Islet precursor cell (in vitro differentiated cells): Measurements from ENCODE around the gene TTBK2.
A peak's percentile ranks its signal among the peaks of the same experiment; 100 is the strongest.

Experiments
- DNase-seq: peaks from one replicate; pipeline ENCODE4 v3.0.0-alpha.2; 2018

TTBK2 gene

GRCh38 chr15:42724276-42724675, 196.3 kb downstream of the TTBK2 start:
- no peak for DNase-seq

DNA sequence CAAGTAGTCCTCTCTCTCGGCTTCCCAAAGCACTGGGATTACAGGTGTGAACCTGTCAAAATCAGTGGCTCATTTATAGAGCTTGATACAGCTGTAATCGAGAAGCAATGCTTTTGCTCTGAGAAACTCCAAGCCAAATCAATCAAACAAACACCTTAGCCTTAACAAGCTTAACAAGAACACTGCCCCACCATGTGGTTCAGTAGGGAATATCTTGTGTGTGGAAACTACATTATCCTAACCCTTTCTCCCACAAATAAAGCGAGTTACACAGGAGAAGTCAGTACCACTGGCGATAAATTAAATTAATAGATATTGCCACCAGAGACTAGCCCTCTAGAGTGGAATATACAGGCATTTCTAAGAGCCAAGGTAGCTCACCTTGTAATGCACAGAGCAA, 197.5 kb downstream of the TTBK2 start:
- DNase-seq, result no peak

DNA sequence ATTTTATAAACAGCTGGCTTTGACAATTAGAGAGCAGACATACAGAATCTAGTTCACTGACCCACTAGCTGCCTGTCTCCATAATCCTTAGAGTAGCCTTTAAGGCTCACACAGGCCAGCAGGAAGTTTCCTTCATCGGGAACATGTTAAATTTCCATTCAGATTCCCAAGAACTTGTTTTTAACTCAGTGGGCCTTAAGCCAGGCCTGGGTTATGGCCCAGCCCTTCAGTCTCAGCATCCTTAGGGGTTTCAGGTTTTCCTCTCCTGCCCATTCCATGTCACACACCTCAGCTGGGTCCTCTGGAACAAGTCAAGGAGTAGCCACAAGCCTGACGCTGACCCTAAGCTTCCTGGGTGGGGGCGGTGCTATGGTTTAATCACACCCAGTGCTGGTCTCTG, 198.7 kb downstream of the TTBK2 start:
- no peak for DNase-seq

DNA sequence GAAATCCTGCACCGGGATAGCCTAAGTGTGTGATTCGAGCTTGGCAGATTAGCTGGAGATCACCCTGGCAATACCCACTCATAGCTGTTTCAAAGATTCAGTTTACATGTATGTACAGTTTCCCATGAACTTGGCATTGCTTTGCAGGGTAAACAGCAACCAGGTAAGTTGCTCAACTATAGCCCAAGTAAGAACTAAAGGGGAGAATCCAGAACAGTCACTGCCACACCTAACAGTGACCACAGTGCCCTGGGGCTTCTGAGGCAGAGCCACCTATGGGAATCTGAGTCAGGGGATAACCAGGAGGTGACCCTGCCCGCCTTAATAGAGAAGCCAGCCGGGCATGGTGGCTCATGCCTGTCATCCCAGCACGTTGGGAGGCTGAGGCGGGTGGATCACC, 199.6 kb downstream of the TTBK2 start:
- no peak for DNase-seq

GRCh38 chr15:42720071-42720470, 200.5 kb downstream of the TTBK2 start:
- DNase-seq, result no peak

DNA sequence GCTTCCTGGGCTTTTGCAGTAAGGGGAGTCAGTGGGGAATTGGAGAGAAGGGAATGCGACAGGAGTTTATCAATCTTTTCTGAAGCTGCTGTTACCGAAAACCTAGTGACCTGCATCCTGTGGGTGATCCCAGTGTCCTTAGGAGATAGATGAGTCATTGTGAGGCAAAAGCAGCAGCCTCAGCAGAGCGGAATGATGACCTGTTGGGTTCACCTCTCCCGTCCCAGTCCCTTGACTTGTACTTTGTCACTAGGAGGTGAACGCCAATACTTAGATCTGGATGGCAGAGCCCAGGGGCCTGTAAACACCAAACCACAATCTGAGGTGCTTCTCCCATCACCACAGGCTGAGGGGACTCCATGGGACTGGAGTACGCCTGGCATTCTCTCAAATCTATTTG, 201.5 kb downstream of the TTBK2 start:
- DNase-seq, result no peak

DNA sequence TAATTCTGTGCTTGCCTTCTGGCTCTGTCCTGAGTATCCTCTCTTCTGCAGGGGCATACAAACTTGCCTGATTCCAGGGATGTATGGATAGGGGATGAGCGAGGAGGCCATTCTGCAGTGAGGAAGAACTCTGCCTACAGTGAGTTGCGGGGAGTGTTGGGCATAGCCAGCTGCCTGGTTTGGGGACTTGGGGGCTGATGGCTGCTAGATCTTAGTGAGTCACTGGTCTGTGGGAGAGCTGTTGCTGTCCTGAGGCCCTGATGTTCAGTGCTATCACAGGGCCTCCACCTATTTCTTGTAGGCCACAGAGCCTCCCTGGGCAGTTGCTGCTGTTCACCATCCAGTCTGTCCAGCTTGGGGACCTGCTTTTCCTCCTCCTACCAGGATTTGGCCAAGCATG, 204.0 kb downstream of the TTBK2 start:
- no peak for DNase-seq

GRCh38 chr15:42716125-42716524, 204.5 kb downstream of the TTBK2 start:
- DNase-seq, result no peak

- no peak for DNase-seq
Measured at GRCh38 chr15:42712584-42712983, 208.0 kb downstream of the TTBK2 start.

- DNase-seq, result no peak
Measured at GRCh38 chr15:42711746-42712145, 208.8 kb downstream of the TTBK2 start.

DNA sequence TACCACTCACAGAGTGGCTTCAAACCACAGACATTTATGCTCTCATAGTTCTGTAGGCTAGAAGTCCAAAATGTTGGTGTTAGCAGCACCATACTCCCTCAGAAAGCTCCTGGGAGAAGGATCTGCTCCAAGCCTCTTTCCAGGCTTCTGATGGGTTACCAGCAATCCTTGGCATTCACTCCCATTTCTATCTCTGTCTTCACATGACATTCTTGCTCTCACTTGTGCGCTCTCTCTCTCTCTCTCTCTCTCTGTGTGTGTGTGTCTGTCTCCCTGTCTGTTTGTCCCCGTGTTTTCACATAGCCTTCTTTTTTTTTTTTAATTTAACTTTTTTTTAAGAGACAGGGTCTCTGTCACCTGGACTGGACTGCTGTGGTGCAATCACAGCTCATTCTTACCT, 209.9 kb downstream of the TTBK2 start:
- DNase-seq, result no peak

DNA sequence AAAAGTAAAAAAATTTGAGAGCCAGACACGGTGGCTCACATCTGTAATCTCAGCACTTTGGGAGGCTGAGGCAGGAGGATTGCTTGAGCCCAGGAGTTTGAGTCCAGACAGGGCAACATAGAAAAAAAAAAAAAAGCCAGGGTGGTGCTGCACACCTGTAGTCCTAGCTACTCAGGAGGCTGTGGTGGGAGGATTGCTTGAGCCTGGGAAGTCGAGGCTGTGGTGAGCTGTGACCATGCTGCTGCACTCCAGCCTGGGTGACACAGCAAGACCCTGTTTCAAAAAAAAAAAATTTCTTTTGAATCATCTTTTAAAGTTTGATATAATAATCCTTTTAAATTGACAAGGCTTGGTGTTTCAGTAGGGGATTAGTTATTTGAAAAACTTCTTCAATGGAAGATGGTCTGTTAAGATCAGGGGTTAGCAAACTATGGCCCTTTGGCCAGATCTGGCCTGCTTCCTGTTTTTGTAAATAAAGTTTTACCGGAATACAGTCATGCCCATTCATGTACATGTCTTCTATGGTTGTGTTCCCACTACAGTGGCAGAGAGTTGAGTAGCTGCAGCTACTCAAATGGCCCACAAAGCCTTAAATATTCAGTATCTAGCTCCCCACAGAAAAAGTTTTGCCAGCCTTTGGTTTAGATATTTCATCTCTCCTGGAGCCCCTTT, 212.6 kb downstream of the TTBK2 start:
- DNase-seq, result no peak

DNA sequence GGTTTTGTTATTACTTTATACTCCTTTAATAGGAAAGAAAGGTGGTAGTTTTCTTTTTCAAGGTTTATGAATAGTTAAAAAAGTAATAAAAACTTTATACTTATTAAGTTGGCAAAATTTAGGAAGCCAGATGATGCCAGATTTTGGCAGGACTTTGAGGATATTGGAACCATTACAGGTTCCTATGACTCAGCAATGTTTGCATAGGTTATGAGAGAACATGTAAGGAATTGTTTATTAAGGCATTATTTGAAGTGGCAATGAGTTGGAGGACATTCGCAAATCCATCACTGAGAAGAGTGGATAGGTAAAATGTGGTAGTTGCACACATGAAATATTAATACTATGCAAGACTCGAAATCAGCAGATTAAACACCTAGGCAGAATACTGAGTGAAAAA, 213.5 kb downstream of the TTBK2 start:
- DNase-seq, result no peak

GRCh38 chr15:42705336-42705735, 215.2 kb downstream of the TTBK2 start:
- DNase-seq, result no peak

GRCh38 chr15:42704492-42704926, 216.1 kb downstream of the TTBK2 start:
- peak; percentile 86 for DNase-seq

GRCh38 chr15:42696626-42697025, 224.0 kb downstream of the TTBK2 start:
- DNase-seq, result no peak

- no peak for DNase-seq
Measured at GRCh38 chr15:42695527-42696071, 225.0 kb downstream of the TTBK2 start.

DNA sequence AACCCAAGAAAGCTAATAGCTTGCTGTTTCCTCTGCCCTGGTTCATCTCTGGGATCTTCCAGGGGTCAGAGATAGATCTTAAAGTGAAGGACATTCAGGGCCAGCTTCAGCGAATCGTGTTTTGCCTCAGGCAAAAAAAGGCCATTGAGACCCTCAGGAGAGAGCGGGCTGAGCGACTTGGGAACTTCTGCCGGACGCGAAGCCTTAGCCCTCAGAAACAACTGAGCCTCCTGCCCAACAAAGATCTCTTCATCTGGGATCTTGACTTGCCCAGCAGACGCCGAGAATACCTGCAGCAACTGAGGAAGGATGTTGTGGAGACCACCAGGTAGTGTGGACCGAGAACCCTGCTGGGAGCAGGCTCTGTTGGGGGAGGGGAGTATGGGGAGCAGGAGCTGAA, 226.2 kb downstream of the TTBK2 start:
- DNase-seq, result no peak

DNA sequence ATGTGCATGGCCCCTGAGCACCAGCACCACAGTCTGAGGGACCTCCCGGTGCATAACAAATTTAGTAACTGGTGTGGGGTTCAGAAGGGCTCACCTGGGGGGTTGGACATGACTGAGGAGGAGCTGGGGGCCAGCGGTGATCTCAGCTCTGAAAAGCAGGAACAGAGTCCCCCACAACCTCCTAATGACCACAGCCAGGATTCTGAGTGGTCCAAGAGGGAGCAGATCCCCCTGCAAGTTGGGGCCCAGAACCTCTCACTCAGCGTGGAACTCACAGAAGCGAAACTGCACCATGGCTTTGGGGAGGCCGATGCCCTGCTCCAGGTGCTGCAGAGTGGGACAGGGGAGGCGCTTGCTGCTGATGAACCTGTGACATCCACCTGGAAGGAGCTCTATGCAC, 226.6 kb downstream of the TTBK2 start:
- no peak for DNase-seq

DNA sequence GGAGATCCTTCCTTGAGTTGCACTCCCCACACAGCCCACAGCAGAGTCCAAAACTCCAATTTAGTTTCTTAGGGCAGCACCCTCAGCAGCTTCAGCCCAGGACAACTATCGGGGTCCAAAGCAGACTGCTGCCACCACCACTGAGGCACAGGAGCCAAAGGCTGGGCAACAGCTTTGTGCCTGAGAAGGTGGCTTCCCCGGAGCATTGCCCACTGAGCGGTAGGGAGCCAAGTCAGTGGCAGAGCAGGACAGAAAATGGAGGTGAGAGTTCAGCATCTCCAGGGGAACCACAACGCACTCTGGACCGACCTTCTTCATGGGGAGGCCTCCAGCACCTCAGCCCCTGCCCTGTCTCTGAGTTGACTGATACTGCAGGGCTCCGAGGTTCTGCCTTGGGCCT, 227.1 kb downstream of the TTBK2 start:
- DNase-seq, result no peak

- DNase-seq, result no peak
Measured at GRCh38 chr15:42692997-42693396, 227.6 kb downstream of the TTBK2 start.

DNA sequence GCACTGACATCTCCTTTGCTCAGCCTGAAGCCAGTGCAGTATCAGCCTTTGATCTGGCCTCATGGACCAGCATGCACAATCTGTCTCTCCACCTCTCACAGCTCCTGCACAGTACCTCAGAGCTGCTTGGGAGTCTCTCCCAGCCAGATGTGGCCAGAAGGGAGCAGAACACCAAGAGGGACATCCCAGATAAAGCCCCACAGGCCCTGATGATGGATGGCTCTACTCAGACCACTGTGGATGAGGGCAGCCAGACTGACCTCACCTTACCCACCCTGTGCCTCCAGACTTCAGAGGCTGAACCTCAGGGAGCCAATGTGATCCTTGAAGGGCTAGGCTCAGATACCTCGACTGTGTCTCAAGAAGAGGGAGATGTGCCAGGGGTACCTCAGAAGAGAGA, 228.0 kb downstream of the TTBK2 start:
- DNase-seq, result no peak

DNA sequence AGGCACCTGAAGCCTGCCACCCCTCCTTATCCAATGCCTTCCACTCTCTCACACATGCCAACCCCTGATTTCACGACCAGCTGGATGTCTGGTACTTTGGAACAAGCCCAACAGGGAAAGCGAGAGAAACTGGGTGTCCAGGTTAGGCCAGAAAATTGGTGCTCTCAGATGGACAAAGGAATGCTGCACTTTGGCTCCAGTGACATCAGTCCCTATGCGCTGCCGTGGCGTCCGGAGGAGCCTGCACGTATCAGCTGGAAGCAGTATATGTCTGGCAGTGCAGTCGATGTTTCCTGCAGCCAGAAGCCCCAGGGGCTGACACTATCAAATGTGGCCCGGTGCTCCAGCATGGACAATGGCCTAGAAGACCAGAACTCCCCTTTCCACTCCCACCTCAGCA, 228.8 kb downstream of the TTBK2 start:
- DNase-seq, result peak; percentile 54

- no peak for DNase-seq
Measured at GRCh38 chr15:42691308-42691707, 229.3 kb downstream of the TTBK2 start.
